ENCODE data around the gene PKD2. TPM values are rescaled to one million over a fixed set of nuclear protein-coding genes. Genes with fewer than 3 reads are reported as not detected.

The PKD2 gene
- 42.1 and 57.7 TPM in 2 replicates for total RNA-seq (2014; rRNA removed)
- polyA plus RNA-seq (2012), result 32.7 TPM

DNA sequence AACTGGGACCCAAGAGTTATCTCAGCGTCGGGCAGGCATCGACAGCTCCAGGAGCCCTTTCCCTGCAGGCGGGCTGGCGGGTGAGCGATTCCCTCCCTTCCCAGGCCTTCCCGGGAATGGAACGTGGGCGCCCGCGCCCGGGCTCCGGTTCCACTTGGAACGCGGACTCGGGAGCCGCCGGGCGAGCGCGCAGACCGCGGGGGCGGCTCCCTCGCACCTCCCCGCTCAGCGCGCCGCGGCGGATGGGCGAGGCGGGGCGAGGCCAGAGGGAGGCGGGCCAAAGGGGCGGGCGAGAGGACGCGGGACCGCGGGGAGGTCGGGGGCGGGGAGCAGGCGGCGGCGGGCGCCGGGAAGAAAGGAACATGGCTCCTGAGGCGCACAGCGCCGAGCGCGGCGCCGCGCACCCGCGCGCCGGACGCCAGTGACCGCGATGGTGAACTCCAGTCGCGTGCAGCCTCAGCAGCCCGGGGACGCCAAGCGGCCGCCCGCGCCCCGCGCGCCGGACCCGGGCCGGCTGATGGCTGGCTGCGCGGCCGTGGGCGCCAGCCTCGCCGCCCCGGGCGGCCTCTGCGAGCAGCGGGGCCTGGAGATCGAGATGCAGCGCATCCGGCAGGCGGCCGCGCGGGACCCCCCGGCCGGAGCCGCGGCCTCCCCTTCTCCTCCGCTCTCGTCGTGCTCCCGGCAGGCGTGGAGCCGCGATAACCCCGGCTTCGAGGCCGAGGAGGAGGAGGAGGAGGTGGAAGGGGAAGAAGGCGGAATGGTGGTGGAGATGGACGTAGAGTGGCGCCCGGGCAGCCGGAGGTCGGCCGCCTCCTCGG lies at the start of gene PKD2:
Gene PKD2, plus strand, starts transcription at position 332 of the 818 bp plus-strand sequence. Its CDS starts 99 bp downstream, at position 431.
- peak; percentile 77 for DNase-seq (ENCODE audit: low read depth)

DNA sequence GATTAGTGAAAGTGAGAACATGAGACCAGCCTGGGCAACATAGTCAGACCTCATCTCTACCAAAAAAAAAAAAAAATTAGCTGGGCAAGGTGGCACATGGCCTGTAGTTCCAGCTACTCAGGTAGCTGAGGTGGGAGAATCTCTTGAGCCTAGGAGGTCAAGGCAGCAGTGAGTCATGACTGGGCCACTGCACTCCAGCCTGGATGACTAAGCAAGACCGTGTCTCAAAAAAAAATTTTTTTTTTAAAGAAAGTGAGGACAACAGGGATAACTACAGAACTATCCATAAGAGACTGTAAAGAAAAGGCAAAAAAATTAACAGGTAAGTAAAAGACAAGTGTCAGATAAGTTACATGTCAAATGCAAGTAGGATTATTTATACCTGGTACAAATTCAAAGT lies 45.4 kb upstream of the PKD2 start:
- peak; percentile 26 for DNase-seq (ENCODE audit: low read depth)

GRCh38 chr4:87962398-87963146 lies 44.9 kb upstream of the PKD2 start:
- no peak for DNase-seq (ENCODE audit: low read depth)

DNA sequence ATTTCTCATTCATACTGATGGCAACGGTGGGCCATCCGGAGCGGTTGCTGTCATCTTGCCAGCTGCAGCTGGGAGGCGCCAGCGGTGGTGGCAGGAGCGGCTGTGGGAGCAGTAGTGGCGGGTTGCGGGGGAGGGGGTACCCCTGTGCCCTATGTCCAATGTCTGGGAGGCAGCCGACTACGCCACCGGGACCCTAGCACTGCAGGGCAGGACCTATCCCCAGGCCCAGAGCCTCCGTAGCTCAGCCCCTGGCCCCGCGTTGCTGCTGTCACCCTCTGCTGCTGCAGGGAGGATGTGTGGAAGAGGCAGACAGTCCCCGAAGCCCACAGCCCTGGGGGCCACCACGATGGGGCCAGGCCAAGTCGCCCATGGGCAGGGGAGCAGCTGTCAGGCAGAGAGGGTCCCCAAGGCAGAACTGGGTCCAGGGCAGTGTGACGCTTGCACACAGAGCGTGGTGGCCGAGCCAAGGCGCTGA lies 41.9 kb upstream of the PKD2 start:
- DNase-seq (ENCODE audit: low read depth), result no peak

DNA sequence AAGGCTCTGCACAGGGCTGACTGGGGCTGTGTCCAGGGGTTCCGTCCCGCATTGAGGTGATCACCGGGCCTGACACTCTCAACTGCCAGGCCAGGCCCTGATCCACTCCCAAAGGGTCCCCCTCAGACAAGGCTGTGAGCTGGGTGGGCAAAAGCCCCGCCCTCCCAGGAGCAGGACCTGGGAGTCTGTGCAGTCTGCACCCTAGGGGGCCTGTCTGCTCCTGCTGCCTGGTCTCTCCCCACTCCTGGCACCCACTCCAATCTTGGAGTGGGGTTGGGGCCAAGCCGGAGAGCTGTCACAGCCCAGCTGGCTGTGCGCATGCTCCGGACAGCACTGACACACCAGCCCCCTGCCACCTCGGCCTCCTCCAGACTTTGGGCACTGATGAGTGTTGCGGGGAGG lies 41.3 kb upstream of the PKD2 start:
- no peak for DNase-seq (ENCODE audit: low read depth)

- peak; percentile 19 for DNase-seq (ENCODE audit: low read depth)
Measured at GRCh38 chr4:87967193-87967592, 40.2 kb upstream of the PKD2 start.

- DNase-seq (ENCODE audit: low read depth), result no peak
Measured at GRCh38 chr4:87970121-87970520, 37.3 kb upstream of the PKD2 start.

GRCh38 chr4:87971866-87972265 lies 35.6 kb upstream of the PKD2 start:
- no peak for DNase-seq (ENCODE audit: low read depth)

DNA sequence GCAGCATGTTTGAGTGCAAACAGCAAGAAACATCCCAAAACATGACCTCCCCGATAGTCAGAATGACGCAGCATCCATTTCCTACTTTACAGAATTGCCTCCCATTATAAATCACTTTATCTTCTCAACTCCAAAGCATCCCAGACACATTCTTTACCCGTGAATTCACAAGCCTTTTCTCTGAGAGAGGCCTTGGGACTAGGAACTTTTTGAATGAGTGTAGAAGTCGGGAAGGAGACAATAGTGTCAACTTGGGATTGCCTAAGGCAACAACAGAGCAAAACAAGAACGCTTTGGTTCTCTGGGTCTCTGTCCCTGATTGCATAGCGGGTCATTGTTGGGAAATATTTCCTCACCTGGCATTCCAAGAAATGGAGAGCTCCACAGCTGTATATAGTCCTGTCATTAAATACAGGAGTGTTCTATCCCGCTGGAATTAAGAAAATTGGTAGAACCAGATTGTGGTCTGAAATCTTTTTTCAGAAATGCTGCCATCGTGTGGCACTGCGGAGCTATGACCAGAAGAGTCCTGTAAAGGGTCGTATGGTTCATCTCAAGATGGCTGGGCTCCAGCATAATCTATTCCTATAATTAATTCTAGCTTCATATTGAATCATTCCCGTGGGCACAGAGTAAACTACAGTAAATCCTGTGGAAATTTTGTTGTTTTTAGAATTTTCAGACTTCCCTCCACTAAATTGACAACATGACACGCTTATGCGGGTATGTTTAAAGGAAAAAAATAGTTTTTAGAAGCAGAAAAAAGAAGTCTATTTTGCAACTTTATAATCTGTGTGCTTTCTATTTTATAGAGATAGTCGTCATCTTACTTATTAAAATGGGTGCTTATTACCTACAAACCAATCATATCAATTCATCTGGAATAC lies 33.9 kb upstream of the PKD2 start:
- peak; percentile 56 for DNase-seq (ENCODE audit: low read depth)

DNA sequence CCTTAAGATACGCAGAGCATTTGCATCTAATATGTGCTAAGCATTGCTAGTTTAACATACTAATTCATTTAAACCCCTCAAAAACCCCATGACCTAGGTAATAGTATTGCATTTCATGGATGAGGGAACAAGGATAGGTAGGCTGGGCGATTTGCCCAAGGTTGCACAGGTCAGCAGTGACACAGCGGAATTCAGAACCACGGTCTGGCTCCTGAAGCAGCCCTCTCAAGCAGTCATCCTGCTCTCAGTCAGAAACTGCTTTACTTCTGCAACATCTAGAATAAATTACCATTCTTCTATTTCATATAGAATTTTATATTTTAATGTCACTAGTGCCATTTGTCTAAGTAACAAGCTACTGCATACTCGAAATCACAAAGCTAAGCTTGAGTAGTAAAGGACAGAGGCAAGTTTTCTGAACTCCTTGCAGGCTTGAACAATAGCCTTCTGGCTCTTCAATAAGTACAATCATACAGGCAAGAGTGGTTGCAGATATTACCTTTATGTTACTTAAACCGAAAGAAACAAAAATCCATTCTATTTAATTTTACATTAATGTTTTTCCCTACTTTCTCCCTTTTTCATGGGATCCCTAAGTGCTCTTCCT lies 32.5 kb upstream of the PKD2 start:
- no peak for DNase-seq (ENCODE audit: low read depth)

- peak; percentile 34 for DNase-seq (ENCODE audit: low read depth)
Measured at GRCh38 chr4:87975466-87975865, 32.0 kb upstream of the PKD2 start, which contains the start of gene SPP1. Gene SPP1 (plus strand): TSS chr4:87975714. CDS start chr4:87976896, 1,182 bp downstream.

- DNase-seq (ENCODE audit: low read depth), result no peak
Measured at GRCh38 chr4:87977521-87978278, 29.7 kb upstream of the PKD2 start.

GRCh38 chr4:87978681-87979080 lies 28.8 kb upstream of the PKD2 start:
- DNase-seq (ENCODE audit: low read depth), result peak; percentile 25

- no peak for DNase-seq (ENCODE audit: low read depth)
Measured at GRCh38 chr4:87979810-87980209, 27.6 kb upstream of the PKD2 start.

DNA sequence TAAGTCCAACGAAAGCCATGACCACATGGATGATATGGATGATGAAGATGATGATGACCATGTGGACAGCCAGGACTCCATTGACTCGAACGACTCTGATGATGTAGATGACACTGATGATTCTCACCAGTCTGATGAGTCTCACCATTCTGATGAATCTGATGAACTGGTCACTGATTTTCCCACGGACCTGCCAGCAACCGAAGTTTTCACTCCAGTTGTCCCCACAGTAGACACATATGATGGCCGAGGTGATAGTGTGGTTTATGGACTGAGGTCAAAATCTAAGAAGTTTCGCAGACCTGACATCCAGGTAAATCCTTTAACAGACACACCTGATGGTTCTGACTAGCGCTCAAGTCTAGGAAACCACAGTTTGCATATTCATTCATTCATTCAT lies 25.9 kb upstream of the PKD2 start:
- DNase-seq (ENCODE audit: low read depth), result no peak

GRCh38 chr4:87982036-87982435 lies 25.4 kb upstream of the PKD2 start:
- no peak for DNase-seq (ENCODE audit: low read depth)

GRCh38 chr4:87982446-87983010 lies 24.9 kb upstream of the PKD2 start:
- peak; percentile 4 for DNase-seq (ENCODE audit: low read depth)

DNA sequence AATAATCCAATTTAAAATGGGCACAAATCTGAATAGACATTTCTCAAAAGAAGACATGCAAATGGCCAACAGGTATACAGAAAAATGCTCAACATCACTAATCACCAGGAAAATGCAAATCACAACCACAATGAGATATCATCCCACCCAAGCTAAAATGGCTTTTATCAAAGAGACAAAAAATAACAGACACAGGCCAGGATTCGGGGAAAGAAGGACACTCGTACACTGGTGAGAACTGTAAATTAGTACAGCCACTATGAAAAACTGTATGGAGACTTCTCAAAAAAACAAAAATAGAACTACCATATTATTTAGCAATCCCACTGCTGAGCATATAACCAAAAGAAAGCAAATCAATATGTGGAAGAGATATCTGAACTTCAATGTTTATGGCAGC lies 23.4 kb upstream of the PKD2 start:
- DNase-seq (ENCODE audit: low read depth), result no peak

GRCh38 chr4:87985097-87985886 lies 22.1 kb upstream of the PKD2 start:
- DNase-seq (ENCODE audit: low read depth), result peak; percentile 59
